GM23248 (cell line): ENCODE data around the gene CAPN13. TPM values are rescaled to one million over a fixed set of nuclear protein-coding genes. Genes with fewer than 3 reads are reported as not detected.

Source experiments
- DNase-seq: peaks from one replicate; pipeline ENCODE4 v3.0.0-alpha.2; 2015
- H2AFZ ChIP-seq: fragments of 200-600 bp; sonication (generic); 2 replicates; pipeline ENCODE4 v1.6.1; 2016; ENCODE audit warnings: antibody characterized with exemption
- H3F3A ChIP-seq: fragments of 200-600 bp; sonication (generic); 2 replicates; pipeline ENCODE4 v1.6.1; 2016; ENCODE audit warnings: mild to moderate bottlenecking, antibody characterized with exemption, mixed run types; ENCODE audit not compliant: insufficient read depth
- H3K27ac ChIP-seq: fragments of 200-600 bp; sonication (generic); 2 replicates; pipeline ENCODE4 v1.5.1; 2016; ENCODE audit warnings: mild to moderate bottlenecking
- H3K27me3 ChIP-seq: fragments of 200-600 bp; sonication (generic); replicated peaks from 2 replicates; pipeline ENCODE4 v1.6.1; 2016; ENCODE audit warnings: mild to moderate bottlenecking; ENCODE audit not compliant: insufficient read depth
- H3K36me3 ChIP-seq: fragments of 200-600 bp; sonication (generic); 2 replicates; pipeline ENCODE4 v1.6.1; 2016; ENCODE audit warnings: low read depth, mild to moderate bottlenecking
- H3K4me1 ChIP-seq: fragments of 200-600 bp; sonication (generic); 2 replicates; pipeline ENCODE4 v1.6.1; 2016; ENCODE audit warnings: mild to moderate bottlenecking; ENCODE audit not compliant: insufficient read depth
- H3K4me2 ChIP-seq: fragments of 200-600 bp; sonication (generic); one replicate; pipeline ENCODE4 v1.6.1; 2016; ENCODE audit warnings: mild to moderate bottlenecking; ENCODE audit not compliant: unreplicated experiment
- H3K4me3 ChIP-seq: fragments of 200-600 bp; sonication (generic); 2 replicates; pipeline ENCODE4 v1.5.1; 2016; ENCODE audit warnings: mild to moderate bottlenecking
- H3K79me2 ChIP-seq: fragments of 200-600 bp; sonication (generic); 2 replicates; pipeline ENCODE4 v1.6.1; 2016; ENCODE audit warnings: mild to moderate bottlenecking; ENCODE audit not compliant: insufficient read depth
- H3K9ac ChIP-seq: fragments of 200-600 bp; sonication (generic); 2 replicates; pipeline ENCODE4 v1.6.1; 2016; ENCODE audit warnings: mild to moderate bottlenecking
- H3K9me2 ChIP-seq: fragments of 200-600 bp; sonication (generic); 2 replicates; pipeline ENCODE4 v1.6.1; 2016; ENCODE audit warnings: mixed run types, mild to moderate bottlenecking, moderate library complexity; ENCODE audit not compliant: insufficient read depth
- H3K9me3 ChIP-seq: fragments of 200-600 bp; sonication (generic); one replicate; pipeline ENCODE4 v1.6.1; 2017; ENCODE audit warnings: low read depth
- H4K20me1 ChIP-seq: fragments of 200-600 bp; sonication (generic); 2 replicates; pipeline ENCODE4 v1.6.0; 2016; ENCODE audit not compliant: insufficient read depth
- EZH2 ChIP-seq: fragments of 200-600 bp; sonication (generic); IDR thresholded peaks from 2 replicates; pipeline ENCODE4 v1.6.1; 2018; ENCODE audit warnings: antibody characterized with exemption, mild to moderate bottlenecking; ENCODE audit not compliant: insufficient read depth, poor library complexity, severe bottlenecking
- EZH2phosphoT487 ChIP-seq: fragments of 200-600 bp; sonication (generic); IDR thresholded peaks from 2 replicates; pipeline ENCODE4 v1.6.1; 2018; ENCODE audit warnings: antibody characterized with exemption, moderate library complexity, mild to moderate bottlenecking, low read depth; ENCODE audit not compliant: insufficient read depth
- WGBS, 2 experiments: methylation state at CpG; one replicate each; pipeline ENCODE4 v1.1.6; 2015 to 2017; ENCODE audit warnings: low lambda C conversion rate in 2 of 2, low coverage in 1 of 2; ENCODE audit errors: missing lambda C conversion rate in 2 of 2; 5-methylcytosine and 5-hydroxymethylcytosine counted together
- in situ Hi-C: fragments of 300-500 bp; cut with MboI; formaldehyde crosslinking; loops from 2 replicates; pipeline ENCODE4 v1.15.0; 2020
- polyA plus RNA-seq: library from polyadenylated mRNA; unstranded; fragments of >200 nt; fragmentation: Nextera tagmentation; extraction: Ambion mirVana; gene quantifications from 2 replicates; pipeline ENCODE4 v1.2.1, GENCODE V29; 2016
- total RNA-seq: library from RNA; depleted of rRNA; stranded (reverse); fragments of >200 nt; shearing (Covaris generic); gene quantifications from 2 replicates; pipeline ENCODE4 v1.2.3, GENCODE V29; 2014

CAPN13 gene
- total and polyA plus RNA-seq, 2 experiments from 2014 or later: not detected

DNA sequence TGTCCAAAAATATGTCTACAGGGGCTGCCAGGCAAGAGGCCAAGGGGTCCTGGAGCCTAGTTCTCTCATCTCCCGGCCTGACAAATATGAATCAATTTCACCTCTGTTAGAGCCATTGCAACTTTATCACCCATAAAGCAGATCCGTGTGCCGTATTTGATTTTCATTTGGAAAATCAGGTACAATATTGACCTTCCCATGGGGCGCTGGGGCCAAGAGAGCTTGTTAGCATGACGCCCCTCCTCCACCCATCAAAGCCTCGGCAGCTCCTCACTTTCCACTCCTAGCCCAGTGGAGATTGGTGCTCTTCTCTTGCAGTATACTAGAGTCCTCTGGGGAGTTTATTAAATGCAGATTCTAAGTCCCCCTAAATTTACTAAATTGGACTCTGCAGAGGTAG lies 96.8 kb downstream of the CAPN13 start:
- Histone ChIP-seq H3K9me2 (no peaks in the 10 kb centered on the region), H4K20me1 (no peaks in the 10 kb centered on the region), H3K36me3 (no peaks in the 10 kb centered on the region), H3K27me3 (no peaks in the 10 kb centered on the region), H3K4me3 (no peak overlapping the region), H3K4me1 (no peaks in the 10 kb centered on the region), H3K4me2 (no peak overlapping the region), H3K9ac (no peak overlapping the region), H3K79me2 (no peaks in the 10 kb centered on the region), H3K9me3 (no peaks in the 10 kb centered on the region), H3F3A (peaks cover 3% of the 10 kb centered on the region; the same call in 1 of the 2 replicates), H2AFZ (no peak overlapping the region), H3K27ac (no peak overlapping the region)
- in situ Hi-C loops: loop anchor here (10.0 kb wide), 1 partner anchor 624 kb away; no protein-coding TSS in a partner anchor
- 68 to 73% methylated on average over 6 of the region's 6 CpGs for WGBS, 2 experiments
- DNase-seq: no peak
- no peak for TF ChIP-seq EZH2
- TF ChIP-seq EZH2phosphoT487: no peak

DNA sequence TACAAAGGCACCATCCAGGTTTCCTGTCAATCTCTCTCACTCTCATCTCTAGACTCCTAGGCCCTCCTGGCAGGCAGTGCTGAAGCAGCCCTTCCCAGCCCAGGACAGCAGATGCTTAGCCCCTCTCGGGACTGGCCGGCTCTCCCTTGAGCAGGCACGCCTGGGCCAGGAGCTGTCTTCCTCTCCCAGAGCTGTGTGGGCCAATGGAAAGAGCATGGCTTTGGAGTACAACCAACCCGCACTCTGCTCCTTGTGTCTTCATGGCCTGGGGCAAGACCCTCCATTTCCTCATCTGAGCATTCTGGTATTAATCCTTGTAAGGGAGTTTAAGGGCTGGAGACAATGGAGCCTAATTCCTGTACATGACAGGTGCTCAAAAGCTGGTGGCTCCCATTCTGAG lies 97.2 kb downstream of the CAPN13 start:
- H3F3A ChIP-seq: peaks cover 3% of the 10 kb centered on the region; the same call in 1 of the 2 replicates
- H3K4me2 ChIP-seq: no peak overlapping the region
- no peaks in the 10 kb centered on the region for H4K20me1 ChIP-seq
- H3K9me2 ChIP-seq: no peaks in the 10 kb centered on the region
- no peaks in the 10 kb centered on the region for H3K9me3 ChIP-seq
- no peaks in the 10 kb centered on the region for H3K79me2 ChIP-seq
- no peak overlapping the region for H2AFZ ChIP-seq
- H3K36me3 ChIP-seq: no peaks in the 10 kb centered on the region
- no peaks in the 10 kb centered on the region for H3K4me1 ChIP-seq
- H3K4me3 ChIP-seq: no peak overlapping the region
- in situ Hi-C loops: loop anchor here (10.0 kb wide), 1 partner anchor 625 kb away; no protein-coding TSS in a partner anchor
- no peak overlapping the region for H3K27ac ChIP-seq
- TF ChIP-seq EZH2: no peak
- no peak for TF ChIP-seq EZH2phosphoT487
- DNase-seq: no peak
- no peaks in the 10 kb centered on the region for H3K27me3 ChIP-seq
- WGBS, 2 experiments: 89 to 90% methylated on average over 4 of the region's 4 CpGs
- H3K9ac ChIP-seq: no peak overlapping the region

DNA sequence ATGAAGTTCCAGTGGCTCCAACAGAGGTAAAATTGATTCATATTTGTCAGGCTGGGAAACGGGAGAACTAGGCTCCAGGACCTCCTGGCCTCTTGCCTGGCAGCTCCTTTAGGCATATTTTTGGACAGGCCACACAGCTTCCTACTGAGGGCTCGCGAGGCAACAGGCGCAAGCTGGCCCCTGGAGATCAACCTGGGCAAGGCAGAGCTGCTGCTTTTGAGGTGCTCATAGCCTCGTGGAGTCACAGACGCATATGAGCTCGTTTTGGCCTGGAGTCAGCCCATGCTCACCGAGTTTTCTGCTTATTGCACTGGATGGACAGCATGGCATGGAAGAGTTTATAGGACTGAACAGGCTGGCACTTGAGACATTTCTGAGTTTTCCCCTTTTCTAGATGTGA lies 97.7 kb downstream of the CAPN13 start:
- H3K27ac ChIP-seq: no peak overlapping the region
- TF ChIP-seq EZH2: no peak
- no peak for TF ChIP-seq EZH2phosphoT487
- no peaks in the 10 kb centered on the region for H4K20me1 ChIP-seq
- no peak overlapping the region for H2AFZ ChIP-seq
- no peak overlapping the region for H3K4me3 ChIP-seq
- no peaks in the 10 kb centered on the region for H3K4me1 ChIP-seq
- no peak overlapping the region for H3K4me2 ChIP-seq
- no peaks in the 10 kb centered on the region for H3K36me3 ChIP-seq
- H3K27me3 ChIP-seq: no peaks in the 10 kb centered on the region
- H3K9ac ChIP-seq: no peak overlapping the region
- H3K79me2 ChIP-seq: no peaks in the 10 kb centered on the region
- peaks cover 3% of the 10 kb centered on the region; the same call in 1 of the 2 replicates for H3F3A ChIP-seq
- in situ Hi-C loops: loop anchor here (10.0 kb wide), 2 partner anchors 505 to 545 kb away; no protein-coding TSS in a partner anchor
- DNase-seq: no peak
- WGBS, 2 experiments: 76 to 79% methylated on average over 8 of the region's 8 CpGs
- H3K9me3 ChIP-seq: no peaks in the 10 kb centered on the region
- no peaks in the 10 kb centered on the region for H3K9me2 ChIP-seq

DNA sequence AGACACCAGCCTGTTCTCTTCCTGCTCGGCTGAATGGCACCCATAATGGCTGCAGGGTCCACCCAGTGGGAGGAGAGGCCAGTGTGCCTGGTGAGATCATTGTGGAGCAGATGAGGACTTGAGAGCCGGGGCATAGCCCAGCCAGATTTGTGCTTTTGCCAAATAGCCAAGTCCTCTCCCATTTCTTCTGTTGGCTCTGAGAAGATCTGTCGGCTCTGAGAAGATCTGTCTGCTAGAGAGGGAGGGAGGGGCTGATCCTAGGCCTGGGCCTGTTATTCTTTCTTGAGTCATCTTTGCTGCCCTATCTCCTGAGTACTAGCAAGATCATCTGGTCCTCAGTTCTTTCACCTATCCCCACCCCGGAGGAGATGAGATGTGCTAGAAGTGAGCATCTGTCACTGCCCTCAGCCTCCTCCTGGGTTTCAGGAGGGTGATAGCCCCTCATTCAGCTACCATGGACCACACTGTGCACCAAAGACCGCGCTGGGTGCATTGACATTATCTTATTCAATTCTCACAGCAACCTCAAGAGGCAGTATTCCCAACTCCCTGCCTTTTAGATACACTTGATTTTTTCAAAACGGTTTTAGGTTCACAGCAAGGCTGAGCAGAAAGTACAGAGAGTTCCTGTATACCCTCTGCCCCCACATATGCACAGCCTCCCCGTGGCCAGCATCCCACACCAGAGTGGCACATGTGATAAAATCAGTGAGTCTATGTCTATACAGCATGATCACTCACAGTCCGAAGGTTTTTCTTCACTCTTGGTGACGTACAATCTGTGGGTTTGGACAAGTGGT lies 98.6 kb downstream of the CAPN13 start:
- no peak overlapping the region for H3K27ac ChIP-seq
- no peaks in the 10 kb centered on the region for H3K79me2 ChIP-seq
- WGBS, 2 experiments: 50 to 51% methylated on average over 10 of the region's 10 CpGs
- H2AFZ ChIP-seq: peak overlapping the region; percentile 45
- no peaks in the 10 kb centered on the region for H3K36me3 ChIP-seq
- no peak overlapping the region for H3K4me3 ChIP-seq
- H3K4me1 ChIP-seq: no peaks in the 10 kb centered on the region
- no peak overlapping the region for H3K9ac ChIP-seq
- no peaks in the 10 kb centered on the region for H4K20me1 ChIP-seq
- peak; percentile 51 for DNase-seq
- H3K4me2 ChIP-seq: no peak overlapping the region
- no peaks in the 10 kb centered on the region for H3K9me3 ChIP-seq
- no peaks in the 10 kb centered on the region for H3K9me2 ChIP-seq
- in situ Hi-C loops: loop anchor here (10.0 kb wide), 2 partner anchors 504 to 544 kb away; no protein-coding TSS in a partner anchor
- TF ChIP-seq EZH2: no peak
- peaks cover 3% of the 10 kb centered on the region; the same call in 1 of the 2 replicates for H3F3A ChIP-seq
- no peaks in the 10 kb centered on the region for H3K27me3 ChIP-seq
